ENCODE data around the gene TCTA. TPM values are rescaled to one million over a fixed set of nuclear protein-coding genes. Genes with fewer than 3 reads are reported as not detected.

TCTA gene
- total RNA-seq = 30.3 and 34.0 TPM in 2 replicates

DNA sequence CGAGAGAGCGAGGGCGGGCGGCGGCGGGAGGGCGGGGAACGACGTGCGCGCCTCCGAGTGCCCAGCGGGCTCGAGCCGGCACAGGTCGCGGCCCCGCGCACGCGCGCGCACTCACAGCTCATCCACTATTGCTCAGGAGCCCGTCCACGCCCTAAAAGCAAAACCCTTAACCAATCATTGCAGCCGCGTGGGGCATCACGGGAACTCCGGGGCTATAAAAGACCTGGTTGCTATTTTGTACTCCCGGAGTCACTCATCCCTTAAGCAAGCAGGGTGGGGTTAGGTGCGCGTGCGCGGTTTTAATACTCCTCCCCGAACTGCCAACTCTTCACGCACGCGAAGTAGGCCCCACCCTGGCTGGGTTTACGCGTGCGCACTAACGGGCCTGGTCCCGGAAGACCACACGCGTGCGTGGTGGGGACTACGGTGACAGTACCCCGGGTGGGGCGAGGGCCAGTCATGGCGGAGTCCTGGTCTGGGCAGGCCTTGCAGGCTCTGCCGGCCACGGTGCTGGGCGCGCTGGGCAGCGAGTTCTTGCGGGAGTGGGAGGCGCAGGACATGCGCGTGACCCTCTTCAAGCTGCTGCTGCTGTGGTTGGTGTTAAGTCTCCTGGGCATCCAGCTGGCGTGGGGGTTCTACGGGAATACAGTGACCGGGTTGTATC, at the start of gene TCTA, which contains the start of gene RHOA:
Gene TCTA, plus strand, starts transcription at position 456 of the 664 bp plus-strand sequence. Its CDS starts 4 bp downstream, at position 460.
Gene RHOA, minus strand, starts transcription at position 9 of the 664 bp plus-strand sequence. CDS start 36,387 bp downstream, outside the sequence.

DNA sequence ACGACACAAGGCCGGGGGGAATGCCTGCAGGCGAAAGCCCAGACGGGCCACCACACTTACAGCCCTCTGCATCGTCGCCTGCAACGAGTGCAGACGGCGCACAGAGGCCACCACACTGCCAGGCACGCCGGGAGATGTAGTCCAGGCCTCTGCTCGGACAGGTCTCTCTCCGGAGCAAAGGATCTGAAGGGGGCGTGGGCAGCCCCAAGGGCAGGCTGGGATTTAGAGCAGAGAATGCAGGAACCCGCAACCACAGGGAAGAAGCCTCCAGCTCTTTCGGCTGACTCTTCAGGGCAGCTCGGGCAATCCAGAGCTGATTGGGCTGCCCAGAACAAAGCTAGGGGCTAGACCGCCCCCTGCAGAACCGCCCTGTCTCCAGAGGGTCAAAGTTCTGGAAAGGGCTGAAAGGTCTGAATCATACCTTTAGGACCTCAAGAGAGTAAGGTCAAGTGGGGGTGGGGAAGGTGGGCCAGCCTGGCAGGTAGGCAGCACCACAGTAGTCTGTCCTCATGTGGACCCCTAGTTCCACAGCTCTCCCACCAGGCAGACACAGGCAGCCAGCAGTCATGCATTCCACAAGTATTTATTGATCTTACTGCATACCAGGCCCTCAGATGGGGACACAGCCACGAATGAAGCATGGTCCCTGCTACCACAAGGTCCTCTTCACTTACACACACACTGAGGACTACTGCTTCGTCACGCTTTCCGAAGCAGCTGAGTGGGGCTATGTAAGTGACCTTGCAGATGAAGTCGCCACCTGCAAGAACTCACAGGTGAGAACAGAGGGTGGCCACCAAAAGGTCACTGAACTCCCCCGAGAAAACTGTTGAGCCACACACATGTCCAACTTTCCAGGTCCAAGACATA, 10.4 kb downstream of the TCTA start, which contains the start of gene AMT:
Gene AMT, minus strand, starts transcription at position 95 of the 870 bp plus-strand sequence. Its CDS starts 23 bp downstream, at position 72.

Other genes with a start within 250 kb of the TCTA start
- 43.6 and 47.1 TPM in 2 replicates for gene CCDC71, start 246.1 kb upstream of the TCTA start, total RNA-seq
- gene KLHDC8B, start 240.8 kb upstream of the TCTA start, total RNA-seq = 15.4 and 42.7 TPM in 2 replicates
- gene C3orf62, start 135.2 kb upstream of the TCTA start, total RNA-seq = 1.5 and 1.7 TPM in 2 replicates
- 15.2 and 17.6 TPM in 2 replicates for gene USP4, start 72.4 kb upstream of the TCTA start, total RNA-seq
- gene GPX1, start 54.1 kb upstream of the TCTA start, total RNA-seq = 337 and 610 TPM in 2 replicates
- gene RHOA, start 447 bp upstream of the TCTA start, total RNA-seq = 493 and 605 TPM in 2 replicates
- 2.5 and 3.0 TPM in 2 replicates for gene AMT, start 10.1 kb downstream of the TCTA start, total RNA-seq
- 3.9 and 9.4 TPM in 2 replicates for gene NICN1, start 16.9 kb downstream of the TCTA start, total RNA-seq
- 33.1 and 60.9 TPM in 2 replicates for gene DAG1, start 57.8 kb downstream of the TCTA start, total RNA-seq
- 0.08 and 0.13 TPM in 2 replicates for gene BSN, start 142.1 kb downstream of the TCTA start, total RNA-seq